Ishikawa (cell line): ENCODE results near the gene LRRC36.

Experiments
- CEBPB ChIP-seq: IDR thresholded peaks from 2 replicates; pipeline ENCODE4 v1.6.1; 2012
- CREB1 ChIP-seq: IDR thresholded peaks from 2 replicates; pipeline ENCODE4 v1.6.1; 2012; ENCODE audit warnings: low read depth
- EGR1 ChIP-seq: IDR thresholded peaks from 2 replicates; pipeline ENCODE4 v1.6.1; 2012
- EP300 ChIP-seq: IDR thresholded peaks from 2 replicates; pipeline ENCODE4 v1.6.1; 2012; ENCODE audit warnings: borderline replicate concordance
- FOXM1 ChIP-seq: IDR thresholded peaks from 2 replicates; pipeline ENCODE4 v1.6.1; 2012; ENCODE audit warnings: low read depth, borderline replicate concordance
- MAX ChIP-seq: IDR thresholded peaks from 2 replicates; pipeline ENCODE4 v1.6.1; 2012
- NFIC ChIP-seq: IDR thresholded peaks from 2 replicates; pipeline ENCODE4 v1.6.1; 2012
- RAD21 ChIP-seq: IDR thresholded peaks from 2 replicates; pipeline ENCODE4 v1.6.1; 2012; ENCODE audit warnings: low read depth
- TAF1 ChIP-seq: IDR thresholded peaks from 2 replicates; pipeline ENCODE4 v1.6.1; 2012; ENCODE audit warnings: low read depth, mild to moderate bottlenecking
- TCF12 ChIP-seq: IDR thresholded peaks from 2 replicates; pipeline ENCODE4 v1.6.1; 2012; ENCODE audit warnings: low read depth
- TEAD4 ChIP-seq: IDR thresholded peaks from 2 replicates; pipeline ENCODE4 v1.6.1; 2012
- YY1 ChIP-seq: IDR thresholded peaks from 2 replicates; pipeline ENCODE4 v1.6.1; 2012; ENCODE audit warnings: low read depth
- ZBTB7A ChIP-seq: IDR thresholded peaks from 2 replicates; pipeline ENCODE4 v1.6.1; 2012; ENCODE audit warnings: low read depth
- TF ChIP-seq, protein P1 (sequence below): IDR thresholded peaks from 2 replicates; pipeline ENCODE4 v1.6.1; 2012
- TF ChIP-seq, protein P2 (sequence below): IDR thresholded peaks from 2 replicates; pipeline ENCODE4 v1.6.1; 2012; ENCODE audit warnings: low read depth, mild to moderate bottlenecking

LRRC36 gene

DNA sequence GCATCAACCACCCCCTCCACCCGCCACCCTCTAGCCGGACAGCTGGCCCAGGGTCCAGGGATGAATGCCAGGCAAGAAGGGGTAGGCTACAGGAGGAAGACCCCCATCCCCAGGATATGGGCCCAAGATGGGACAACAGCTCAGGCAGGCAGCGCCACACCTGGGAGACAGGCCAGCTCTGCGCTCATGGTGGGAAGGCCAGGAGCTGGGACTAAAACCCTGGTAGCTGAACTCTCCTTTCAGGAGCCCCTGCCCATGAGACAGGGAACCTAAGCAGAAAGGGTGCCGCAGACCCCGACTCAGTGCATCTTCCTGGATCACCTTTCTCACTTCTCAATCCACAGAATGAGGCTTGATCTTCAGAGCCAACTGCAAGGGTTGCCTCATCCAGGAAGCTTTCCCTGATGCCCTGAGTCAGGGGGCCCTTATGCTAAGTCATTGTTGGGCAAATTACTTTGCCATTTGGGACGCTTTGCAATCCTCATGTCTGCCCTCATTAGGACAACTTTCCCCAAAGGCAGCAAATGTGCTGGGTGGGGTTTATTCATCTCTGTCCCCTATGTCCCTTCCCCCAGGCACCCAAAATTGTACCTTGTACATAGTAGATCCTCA, 80.7 kb downstream of the LRRC36 start:
- no peak for TF ChIP-seq NFIC
- TF ChIP-seq RAD21 = no peak
- no peak for TF ChIP-seq TAF1
- no peak for TF ChIP-seq CREB1

DNA sequence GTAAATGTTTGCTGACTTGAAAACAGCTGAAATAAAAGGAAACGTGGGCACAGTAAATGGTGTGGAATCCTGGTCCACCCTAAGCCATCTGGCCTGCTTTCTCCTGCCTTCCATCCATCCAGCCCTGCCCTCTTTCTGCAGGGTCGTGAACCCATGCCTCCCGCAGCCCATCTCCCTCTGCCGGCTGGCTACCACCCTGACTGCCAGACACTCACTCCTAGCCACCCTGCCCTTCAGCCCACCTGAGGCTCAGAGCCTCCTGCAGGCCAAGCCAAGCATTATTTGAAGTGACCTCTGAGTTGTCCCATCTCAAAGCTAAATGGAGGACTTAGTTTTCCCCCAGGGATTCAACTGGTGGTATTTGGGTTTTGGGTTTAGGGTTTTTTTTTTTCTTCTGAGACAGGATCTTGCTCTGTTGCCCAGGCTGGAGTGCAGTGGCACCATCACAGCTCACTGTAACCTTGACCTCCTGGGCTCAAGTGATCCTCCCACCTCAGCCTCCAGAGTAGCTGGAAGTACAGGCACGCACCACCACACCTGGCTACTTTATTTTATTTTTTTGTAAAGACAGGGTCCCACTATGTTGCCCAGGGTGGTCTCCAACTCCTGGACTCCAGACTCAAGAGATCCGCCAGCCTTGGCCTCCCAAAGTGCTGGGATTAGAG, 81.3 kb downstream of the LRRC36 start:
- TF ChIP-seq TAF1 (no peak), ZBTB7A (no peak), MAX (no peak), RAD21 (no peak), TCF12 (no peak), EP300 (no peak), FOXM1 (no peak), CREB1 (no peak), TEAD4 (no peak)
- TF ChIP-seq, protein P1, sequence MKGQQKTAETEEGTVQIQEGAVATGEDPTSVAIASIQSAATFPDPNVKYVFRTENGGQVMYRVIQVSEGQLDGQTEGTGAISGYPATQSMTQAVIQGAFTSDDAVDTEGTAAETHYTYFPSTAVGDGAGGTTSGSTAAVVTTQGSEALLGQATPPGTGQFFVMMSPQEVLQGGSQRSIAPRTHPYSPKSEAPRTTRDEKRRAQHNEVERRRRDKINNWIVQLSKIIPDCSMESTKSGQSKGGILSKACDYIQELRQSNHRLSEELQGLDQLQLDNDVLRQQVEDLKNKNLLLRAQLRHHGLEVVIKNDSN = no peak

DNA sequence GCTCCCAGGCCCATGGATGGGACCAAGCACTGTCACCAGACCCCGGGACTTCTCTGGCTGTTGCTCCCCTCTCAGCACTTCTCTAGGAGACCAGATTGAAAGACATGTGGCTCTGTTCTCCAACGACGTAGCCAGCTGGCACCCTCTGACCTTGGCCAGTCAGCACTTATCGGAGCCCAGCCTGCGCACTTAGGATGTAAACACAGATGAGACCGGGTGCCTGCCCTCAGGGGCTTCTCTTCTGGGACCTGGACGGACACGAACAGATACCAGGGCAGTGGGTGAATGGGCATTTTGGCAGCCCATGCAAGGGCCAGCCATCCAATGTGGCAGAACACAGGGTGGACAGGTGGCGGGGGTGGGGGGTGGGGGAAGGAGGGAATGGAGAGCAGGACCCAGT, 83.0 kb downstream of the LRRC36 start:
- TF ChIP-seq, protein P2, sequence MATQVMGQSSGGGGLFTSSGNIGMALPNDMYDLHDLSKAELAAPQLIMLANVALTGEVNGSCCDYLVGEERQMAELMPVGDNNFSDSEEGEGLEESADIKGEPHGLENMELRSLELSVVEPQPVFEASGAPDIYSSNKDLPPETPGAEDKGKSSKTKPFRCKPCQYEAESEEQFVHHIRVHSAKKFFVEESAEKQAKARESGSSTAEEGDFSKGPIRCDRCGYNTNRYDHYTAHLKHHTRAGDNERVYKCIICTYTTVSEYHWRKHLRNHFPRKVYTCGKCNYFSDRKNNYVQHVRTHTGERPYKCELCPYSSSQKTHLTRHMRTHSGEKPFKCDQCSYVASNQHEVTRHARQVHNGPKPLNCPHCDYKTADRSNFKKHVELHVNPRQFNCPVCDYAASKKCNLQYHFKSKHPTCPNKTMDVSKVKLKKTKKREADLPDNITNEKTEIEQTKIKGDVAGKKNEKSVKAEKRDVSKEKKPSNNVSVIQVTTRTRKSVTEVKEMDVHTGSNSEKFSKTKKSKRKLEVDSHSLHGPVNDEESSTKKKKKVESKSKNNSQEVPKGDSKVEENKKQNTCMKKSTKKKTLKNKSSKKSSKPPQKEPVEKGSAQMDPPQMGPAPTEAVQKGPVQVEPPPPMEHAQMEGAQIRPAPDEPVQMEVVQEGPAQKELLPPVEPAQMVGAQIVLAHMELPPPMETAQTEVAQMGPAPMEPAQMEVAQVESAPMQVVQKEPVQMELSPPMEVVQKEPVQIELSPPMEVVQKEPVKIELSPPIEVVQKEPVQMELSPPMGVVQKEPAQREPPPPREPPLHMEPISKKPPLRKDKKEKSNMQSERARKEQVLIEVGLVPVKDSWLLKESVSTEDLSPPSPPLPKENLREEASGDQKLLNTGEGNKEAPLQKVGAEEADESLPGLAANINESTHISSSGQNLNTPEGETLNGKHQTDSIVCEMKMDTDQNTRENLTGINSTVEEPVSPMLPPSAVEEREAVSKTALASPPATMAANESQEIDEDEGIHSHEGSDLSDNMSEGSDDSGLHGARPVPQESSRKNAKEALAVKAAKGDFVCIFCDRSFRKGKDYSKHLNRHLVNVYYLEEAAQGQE = no peak
- TF ChIP-seq ZBTB7A (no peak), FOXM1 (no peak), TCF12 (no peak), MAX (no peak), TAF1 (no peak), YY1 (no peak), NFIC (no peak), RAD21 (no peak), CEBPB (no peak), EGR1 (no peak), EP300 (no peak), CREB1 (no peak), TEAD4 (no peak)
- TF ChIP-seq, protein P1 = no peak

GRCh38 chr16:67411339-67411738, 84.7 kb downstream of the LRRC36 start:
- no peak for TF ChIP-seq NFIC
- no peak for TF ChIP-seq TEAD4
- TF ChIP-seq CREB1 = no peak
- TF ChIP-seq, protein P1 = no peak
- TF ChIP-seq EP300 = no peak
- TF ChIP-seq, protein P2 = no peak
- TF ChIP-seq TCF12 = no peak
- TF ChIP-seq EGR1 = no peak
- no peak for TF ChIP-seq RAD21
- TF ChIP-seq FOXM1 = no peak
- no peak for TF ChIP-seq ZBTB7A

DNA sequence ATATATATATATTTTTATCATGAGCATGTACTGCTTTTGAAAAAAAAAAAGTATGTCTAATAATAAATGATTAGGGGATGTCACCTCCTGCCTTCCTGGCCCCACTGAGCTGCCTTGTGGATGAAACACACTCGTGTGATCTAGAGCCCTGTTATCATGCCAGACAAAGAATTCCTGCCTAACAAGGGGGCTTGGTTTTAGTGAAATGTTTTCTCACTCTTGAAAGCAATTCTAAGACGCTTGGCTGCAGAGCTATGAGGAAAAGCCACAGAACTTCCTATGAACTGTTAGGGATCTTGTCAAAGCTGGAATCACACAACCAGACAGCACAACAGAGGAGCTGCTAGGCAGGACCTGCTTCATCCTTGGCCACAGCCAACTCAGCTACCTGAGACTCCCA, 85.7 kb downstream of the LRRC36 start:
- TF ChIP-seq EP300 = no peak
- no peak for TF ChIP-seq MAX
- TF ChIP-seq EGR1 = no peak
- no peak for TF ChIP-seq TEAD4
- TF ChIP-seq FOXM1 = no peak
